Prostate gland (tissue), 2 donors: ENCODE results near the gene RNU4-1.
"Not testable (repeated sequence)": the region's sequence is repeated elsewhere in the genome, so short reads cannot be mapped to it uniquely, and the experiment has no call there.

Source experiments
- POLR2AphosphoS5 ChIP-seq: sonication (generic); formaldehyde crosslinking; IDR thresholded peaks from one replicate; pipeline ENCODE4 v1.6.1; 2017; ENCODE audit warnings: antibody characterized with exemption
- TF ChIP-seq, protein P1 (sequence below), 4 experiments: fragments of 200-600 bp in 2 of 4; fragments of 450-650 bp in 2 of 4; sonication (generic) in 2 of 4; IDR thresholded peaks; 1 replicate in 3 of 4; 2 replicates in 1 of 4; pipeline ENCODE4 v1.5.1; 2016 to 2019; ENCODE audit warnings: antibody characterized with exemption in 4 of 4, mild to moderate bottlenecking in 2 of 4, moderate library complexity in 2 of 4

DNA sequence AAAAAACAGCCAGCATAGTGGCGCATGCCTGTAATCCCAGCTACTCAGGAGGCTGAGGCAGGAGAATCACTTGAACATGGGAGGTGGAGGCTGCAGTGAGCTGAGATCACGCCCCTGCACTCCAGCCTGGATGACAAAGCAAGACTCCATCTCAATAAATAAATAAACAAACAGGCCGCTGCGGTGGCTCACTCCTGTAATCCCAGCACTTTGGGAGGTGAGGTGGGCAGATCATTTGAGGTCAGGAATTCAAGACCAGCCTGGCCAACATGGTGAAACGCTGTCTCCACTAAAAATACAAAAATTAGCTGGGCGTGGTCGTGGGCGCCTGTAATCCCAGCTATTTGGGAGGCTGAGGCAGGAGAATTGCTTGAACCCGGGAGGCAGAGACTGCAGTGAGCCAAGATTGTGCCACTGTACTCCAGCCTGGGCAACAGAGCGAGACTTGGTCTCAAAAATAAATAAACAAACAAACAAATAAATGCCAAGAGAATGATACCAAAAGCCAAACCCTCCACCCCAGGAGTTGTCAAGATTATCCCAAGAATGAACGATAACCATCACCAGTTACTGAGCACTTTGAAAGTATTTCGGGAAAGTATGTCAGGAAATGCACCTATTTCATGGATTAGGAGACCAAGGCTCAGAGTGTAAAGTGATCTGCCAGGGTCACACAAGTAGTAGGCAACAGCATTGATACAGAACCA, 41.5 kb downstream of the RNU4-1 start:
- TF ChIP-seq, protein P1, sequence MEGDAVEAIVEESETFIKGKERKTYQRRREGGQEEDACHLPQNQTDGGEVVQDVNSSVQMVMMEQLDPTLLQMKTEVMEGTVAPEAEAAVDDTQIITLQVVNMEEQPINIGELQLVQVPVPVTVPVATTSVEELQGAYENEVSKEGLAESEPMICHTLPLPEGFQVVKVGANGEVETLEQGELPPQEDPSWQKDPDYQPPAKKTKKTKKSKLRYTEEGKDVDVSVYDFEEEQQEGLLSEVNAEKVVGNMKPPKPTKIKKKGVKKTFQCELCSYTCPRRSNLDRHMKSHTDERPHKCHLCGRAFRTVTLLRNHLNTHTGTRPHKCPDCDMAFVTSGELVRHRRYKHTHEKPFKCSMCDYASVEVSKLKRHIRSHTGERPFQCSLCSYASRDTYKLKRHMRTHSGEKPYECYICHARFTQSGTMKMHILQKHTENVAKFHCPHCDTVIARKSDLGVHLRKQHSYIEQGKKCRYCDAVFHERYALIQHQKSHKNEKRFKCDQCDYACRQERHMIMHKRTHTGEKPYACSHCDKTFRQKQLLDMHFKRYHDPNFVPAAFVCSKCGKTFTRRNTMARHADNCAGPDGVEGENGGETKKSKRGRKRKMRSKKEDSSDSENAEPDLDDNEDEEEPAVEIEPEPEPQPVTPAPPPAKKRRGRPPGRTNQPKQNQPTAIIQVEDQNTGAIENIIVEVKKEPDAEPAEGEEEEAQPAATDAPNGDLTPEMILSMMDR (IDR thresholded peaks at IDR 0.05) = not testable (repeated sequence)
- not testable (repeated sequence) for TF ChIP-seq POLR2AphosphoS5
